SU-DHL-6 (cell line): ENCODE data around the gene RNF167.
"Not testable (repeated sequence)": the region's sequence is repeated elsewhere in the genome, so short reads cannot be mapped to it uniquely, and the experiment has no call there.

Experiments
- CTCF ChIP-seq: fragments of 200-600 bp; sonication (generic); IDR thresholded peaks from one replicate; pipeline ENCODE4 v1.5.1; 2017; ENCODE audit warnings: antibody characterized with exemption, mild to moderate bottlenecking, low read length, moderate library complexity; ENCODE audit not compliant: insufficient read depth, poor library complexity, severe bottlenecking
- EZH2phosphoT487 ChIP-seq: fragments of 200-600 bp; sonication (generic), shearing (Covaris generic); conservative IDR thresholded peaks from 2 replicates; pipeline ENCODE4 v1.6.1; 2018; ENCODE audit warnings: mild to moderate bottlenecking, antibody characterized with exemption, low read length, moderate library complexity, mixed read lengths

- TF ChIP-seq CTCF, EZH2phosphoT487: not testable (repeated sequence)
These were observed 33.4 kb upstream of the RNF167 start for GRCh38 chr17:4906642-4907041.
